ENCODE measurements around the gene KCNK10. TPM values are rescaled to one million over a fixed set of nuclear protein-coding genes. Genes with fewer than 3 reads are reported as not detected.

KCNK10 gene
- total RNA-seq, 1 experiment from 2014 or later = 0.96 TPM

DNA sequence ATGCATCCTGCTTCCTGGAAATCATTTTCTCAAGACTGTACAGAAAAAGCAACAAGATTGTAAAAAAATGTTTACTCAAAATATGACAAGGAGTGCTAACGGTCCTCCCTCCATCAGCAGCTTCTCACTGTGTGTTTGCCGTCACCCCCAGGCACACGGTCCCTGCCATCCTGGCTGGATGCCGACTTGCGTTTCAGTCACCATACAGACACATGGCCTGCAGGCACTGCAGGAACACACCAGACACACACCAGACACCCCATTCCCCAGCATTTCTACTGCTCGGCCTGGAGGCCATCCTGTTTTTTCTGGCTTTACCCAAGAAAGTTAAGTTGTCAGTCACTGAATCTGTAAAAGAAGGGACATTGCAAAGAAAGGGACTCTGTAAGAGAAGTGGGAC, 10.8 kb downstream of the KCNK10 start:
- TF ChIP-seq, protein P1, sequence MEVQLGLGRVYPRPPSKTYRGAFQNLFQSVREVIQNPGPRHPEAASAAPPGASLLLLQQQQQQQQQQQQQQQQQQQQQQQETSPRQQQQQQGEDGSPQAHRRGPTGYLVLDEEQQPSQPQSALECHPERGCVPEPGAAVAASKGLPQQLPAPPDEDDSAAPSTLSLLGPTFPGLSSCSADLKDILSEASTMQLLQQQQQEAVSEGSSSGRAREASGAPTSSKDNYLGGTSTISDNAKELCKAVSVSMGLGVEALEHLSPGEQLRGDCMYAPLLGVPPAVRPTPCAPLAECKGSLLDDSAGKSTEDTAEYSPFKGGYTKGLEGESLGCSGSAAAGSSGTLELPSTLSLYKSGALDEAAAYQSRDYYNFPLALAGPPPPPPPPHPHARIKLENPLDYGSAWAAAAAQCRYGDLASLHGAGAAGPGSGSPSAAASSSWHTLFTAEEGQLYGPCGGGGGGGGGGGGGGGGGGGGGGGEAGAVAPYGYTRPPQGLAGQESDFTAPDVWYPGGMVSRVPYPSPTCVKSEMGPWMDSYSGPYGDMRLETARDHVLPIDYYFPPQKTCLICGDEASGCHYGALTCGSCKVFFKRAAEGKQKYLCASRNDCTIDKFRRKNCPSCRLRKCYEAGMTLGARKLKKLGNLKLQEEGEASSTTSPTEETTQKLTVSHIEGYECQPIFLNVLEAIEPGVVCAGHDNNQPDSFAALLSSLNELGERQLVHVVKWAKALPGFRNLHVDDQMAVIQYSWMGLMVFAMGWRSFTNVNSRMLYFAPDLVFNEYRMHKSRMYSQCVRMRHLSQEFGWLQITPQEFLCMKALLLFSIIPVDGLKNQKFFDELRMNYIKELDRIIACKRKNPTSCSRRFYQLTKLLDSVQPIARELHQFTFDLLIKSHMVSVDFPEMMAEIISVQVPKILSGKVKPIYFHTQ (CRISPR knock-in tag; IDR thresholded peaks at IDR 0.05) = no peak
- TF ChIP-seq FOXJ3 (CRISPR knock-in tag; IDR thresholded peaks at IDR 0.05; ENCODE audit: borderline replicate concordance) (no peak), SP1 (CRISPR knock-in tag; conservative IDR thresholded peaks at IDR 0.05) (no peak), FOXP4 (CRISPR knock-in tag; IDR thresholded peaks at IDR 0.05) (no peak), IRF2 (CRISPR knock-in tag; IDR thresholded peaks at IDR 0.05; ENCODE audit: borderline replicate concordance, low read depth) (no peak), CBFB (CRISPR knock-in tag; IDR thresholded peaks at IDR 0.05; ENCODE audit: low read depth) (no peak), SMAD4 (CRISPR knock-in tag; IDR thresholded peaks at IDR 0.05) (no peak), GRHL2 (CRISPR knock-in tag; IDR thresholded peaks at IDR 0.05; ENCODE audit: insufficient replicate concordance, severe bottlenecking) (no peak), ETV6 (CRISPR knock-in tag; IDR thresholded peaks at IDR 0.05) (no peak), ZNF219 (CRISPR knock-in tag; IDR thresholded peaks at IDR 0.05; ENCODE audit: borderline replicate concordance) (no peak), MYBL2 (CRISPR knock-in tag; IDR thresholded peaks at IDR 0.05) (no peak), GABPB1 (CRISPR knock-in tag; IDR thresholded peaks at IDR 0.05) (no peak), ZNF281 (CRISPR knock-in tag; IDR thresholded peaks at IDR 0.05) (no peak), FOXP1 (CRISPR knock-in tag; IDR thresholded peaks at IDR 0.05; ENCODE audit: borderline replicate concordance) (no peak), EMX1 (CRISPR knock-in tag; IDR thresholded peaks at IDR 0.05) (no peak)
- TF ChIP-seq, protein P2, sequence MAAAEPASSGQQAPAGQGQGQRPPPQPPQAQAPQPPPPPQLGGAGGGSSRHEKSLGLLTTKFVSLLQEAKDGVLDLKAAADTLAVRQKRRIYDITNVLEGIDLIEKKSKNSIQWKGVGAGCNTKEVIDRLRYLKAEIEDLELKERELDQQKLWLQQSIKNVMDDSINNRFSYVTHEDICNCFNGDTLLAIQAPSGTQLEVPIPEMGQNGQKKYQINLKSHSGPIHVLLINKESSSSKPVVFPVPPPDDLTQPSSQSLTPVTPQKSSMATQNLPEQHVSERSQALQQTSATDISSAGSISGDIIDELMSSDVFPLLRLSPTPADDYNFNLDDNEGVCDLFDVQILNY (CRISPR knock-in tag; IDR thresholded peaks at IDR 0.05) = no peak
- TF ChIP-seq, protein P3, sequence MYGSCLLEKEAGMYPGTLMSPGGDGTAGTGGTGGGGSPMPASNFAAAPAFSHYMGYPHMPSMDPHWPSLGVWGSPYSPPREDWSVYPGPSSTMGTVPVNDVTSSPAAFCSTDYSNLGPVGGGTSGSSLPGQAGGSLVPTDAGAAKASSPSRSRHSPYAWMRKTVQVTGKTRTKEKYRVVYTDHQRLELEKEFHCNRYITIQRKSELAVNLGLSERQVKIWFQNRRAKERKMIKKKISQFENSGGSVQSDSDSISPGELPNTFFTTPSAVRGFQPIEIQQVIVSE (CRISPR knock-in tag; IDR thresholded peaks at IDR 0.05; ENCODE audit: borderline replicate concordance) = no peak
- peaks cover 4% of the 10 kb centered on the region for H3K27me3 Mint-ChIP-seq (ENCODE audit: low read depth)
- peaks cover 7% of the 10 kb centered on the region; the same call in 1 of the 2 replicates for H3K36me3 Mint-ChIP-seq
- no peak overlapping the region for H3K4me3 Mint-ChIP-seq
- DNase-seq (ENCODE audit: low spot score) = no peak
- H3K9me3 Mint-ChIP-seq = peaks cover 16% of the 10 kb centered on the region
- H3K4me1 Mint-ChIP-seq = no peaks in the 10 kb centered on the region
- no peak overlapping the region for H3K27ac Mint-ChIP-seq
- no peak for ATAC-seq
- CTCF ChIA-PET = no interaction called here
- POLR2A ChIA-PET = no interaction called here

- POLR2A ChIA-PET = no interaction called here
- H3K4me3 Mint-ChIP-seq = no peak overlapping the region
- peaks cover 7% of the 10 kb centered on the region; the same call in 1 of the 2 replicates for H3K36me3 Mint-ChIP-seq
- ATAC-seq = no peak
- H3K27ac Mint-ChIP-seq = no peak overlapping the region
- H3K27me3 Mint-ChIP-seq (ENCODE audit: low read depth) = peaks cover 4% of the 10 kb centered on the region
- DNase-seq (ENCODE audit: low spot score) = no peak
- H3K9me3 Mint-ChIP-seq = peaks cover 16% of the 10 kb centered on the region
- CTCF ChIA-PET = no interaction called here
- H3K4me1 Mint-ChIP-seq = no peaks in the 10 kb centered on the region
- TF ChIP-seq E2F1 (CRISPR knock-in tag; IDR thresholded peaks at IDR 0.05) (no peak), ETV6 (CRISPR knock-in tag; IDR thresholded peaks at IDR 0.05) (no peak), ATF1 (CRISPR knock-in tag; IDR thresholded peaks at IDR 0.05) (no peak)
- TF ChIP-seq, protein P4, sequence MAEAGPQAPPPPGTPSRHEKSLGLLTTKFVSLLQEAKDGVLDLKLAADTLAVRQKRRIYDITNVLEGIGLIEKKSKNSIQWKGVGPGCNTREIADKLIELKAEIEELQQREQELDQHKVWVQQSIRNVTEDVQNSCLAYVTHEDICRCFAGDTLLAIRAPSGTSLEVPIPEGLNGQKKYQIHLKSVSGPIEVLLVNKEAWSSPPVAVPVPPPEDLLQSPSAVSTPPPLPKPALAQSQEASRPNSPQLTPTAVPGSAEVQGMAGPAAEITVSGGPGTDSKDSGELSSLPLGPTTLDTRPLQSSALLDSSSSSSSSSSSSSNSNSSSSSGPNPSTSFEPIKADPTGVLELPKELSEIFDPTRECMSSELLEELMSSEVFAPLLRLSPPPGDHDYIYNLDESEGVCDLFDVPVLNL (CRISPR knock-in tag; IDR thresholded peaks at IDR 0.05; ENCODE audit: borderline replicate concordance, low read depth) = no peak
- TF ChIP-seq, protein P5, sequence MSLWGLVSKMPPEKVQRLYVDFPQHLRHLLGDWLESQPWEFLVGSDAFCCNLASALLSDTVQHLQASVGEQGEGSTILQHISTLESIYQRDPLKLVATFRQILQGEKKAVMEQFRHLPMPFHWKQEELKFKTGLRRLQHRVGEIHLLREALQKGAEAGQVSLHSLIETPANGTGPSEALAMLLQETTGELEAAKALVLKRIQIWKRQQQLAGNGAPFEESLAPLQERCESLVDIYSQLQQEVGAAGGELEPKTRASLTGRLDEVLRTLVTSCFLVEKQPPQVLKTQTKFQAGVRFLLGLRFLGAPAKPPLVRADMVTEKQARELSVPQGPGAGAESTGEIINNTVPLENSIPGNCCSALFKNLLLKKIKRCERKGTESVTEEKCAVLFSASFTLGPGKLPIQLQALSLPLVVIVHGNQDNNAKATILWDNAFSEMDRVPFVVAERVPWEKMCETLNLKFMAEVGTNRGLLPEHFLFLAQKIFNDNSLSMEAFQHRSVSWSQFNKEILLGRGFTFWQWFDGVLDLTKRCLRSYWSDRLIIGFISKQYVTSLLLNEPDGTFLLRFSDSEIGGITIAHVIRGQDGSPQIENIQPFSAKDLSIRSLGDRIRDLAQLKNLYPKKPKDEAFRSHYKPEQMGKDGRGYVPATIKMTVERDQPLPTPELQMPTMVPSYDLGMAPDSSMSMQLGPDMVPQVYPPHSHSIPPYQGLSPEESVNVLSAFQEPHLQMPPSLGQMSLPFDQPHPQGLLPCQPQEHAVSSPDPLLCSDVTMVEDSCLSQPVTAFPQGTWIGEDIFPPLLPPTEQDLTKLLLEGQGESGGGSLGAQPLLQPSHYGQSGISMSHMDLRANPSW (CRISPR knock-in tag; conservative IDR thresholded peaks at IDR 0.05; ENCODE audit: low read depth) = no peak
These were observed 11.3 kb downstream of the KCNK10 start for GRCh38 chr14:88311780-88312179.
